Uterus (tissue), 4 donors: Measurements from ENCODE around the gene IRAK1. TPM values are rescaled to one million over a fixed set of nuclear protein-coding genes. Genes with fewer than 3 reads are reported as not detected.

ENCODE experiments used
- DNase-seq, 2 donors: peaks; one replicate each; pipeline ENCODE4 v3.0.0-alpha.2; 2019 to 2020
- H3K27ac ChIP-seq, 2 donors: fragments of 200-600 bp; sonication (generic); 1 replicate in 1 of 2; 2 replicates in 1 of 2; pipeline ENCODE4 v1.5.1; 2016 to 2018
- H3K27me3 ChIP-seq, 2 donors: fragments of 200-600 bp; sonication (generic); one replicate each; pipeline ENCODE4 v1.5.1; 2018 to 2019; ENCODE audit warnings: control low read depth in 1 of 2
- H3K36me3 ChIP-seq, 2 donors: fragments of 200-600 bp; sonication (generic); one replicate each; pipeline ENCODE4 v1.5.1; 2019; ENCODE audit warnings: control low read depth in 1 of 2
- H3K4me1 ChIP-seq, 2 donors: fragments of 200-600 bp; sonication (generic); one replicate each; pipeline ENCODE4 v1.5.1; 2018 to 2019; ENCODE audit warnings: control low read depth in 1 of 2
- H3K4me3 ChIP-seq, 2 donors: fragments of 200-600 bp; sonication (generic); 1 replicate in 1 of 2; 2 replicates in 1 of 2; pipeline ENCODE4 v1.5.1; 2018 to 2019; ENCODE audit warnings: mild to moderate bottlenecking in 1 of 2
- H3K9me3 ChIP-seq, 2 donors: fragments of 200-600 bp; sonication (generic); one replicate each; pipeline ENCODE4 v1.5.1; 2019; ENCODE audit warnings: control low read depth in 1 of 2
- CTCF ChIP-seq, 4 experiments: fragments of 200-600 bp in 2 of 4; fragments of 450-650 bp in 2 of 4; sonication (generic) in 2 of 4; IDR thresholded peaks; one replicate each; pipeline ENCODE4 v1.5.1; 2016 to 2019; ENCODE audit warnings: antibody characterized with exemption in 4 of 4, mild to moderate bottlenecking in 2 of 4, moderate library complexity in 1 of 4
- POLR2A ChIP-seq, 2 donors: fragments of 450-650 bp; IDR thresholded peaks; one replicate each; pipeline ENCODE4 v1.6.1; 2016; ENCODE audit warnings: antibody characterized with exemption in 2 of 2, mild to moderate bottlenecking in 1 of 2, moderate library complexity in 1 of 2
- intact Hi-C: fragments of 100-400 bp; cut with DNase I; formaldehyde crosslinking; loops from one replicate; pipeline ENCODE4 v1.15.1; 2023; ENCODE audit warnings: low total_unique reads
- total RNA-seq, 4 donors: library from RNA; depleted of rRNA in 3 of 4; stranded (reverse); fragments of >200 nt in 3 of 4; gene quantifications; one replicate each; pipeline versions ENCODE4 v1.1.0 to v1.2.4, GENCODE V29; 2014 to 2023
- donor health status: DM: yes; HTN: yes; CAD: no.

The IRAK1 gene
- total RNA-seq, 4 donors from 2014 or later, result 9.7 to 52.6 (median 35.8) TPM

GRCh38 chrX:154061801-154062200 is 42.1 kb upstream of the IRAK1 start:
- Histone ChIP-seq H3K4me3 (no peak overlapping the region), H3K9me3 (no peaks in the 10 kb centered on the region), H3K4me1 (peaks cover 0 to 8% of the 10 kb centered on the region in 2 donors), H3K27ac (peak overlapping the region in 1 of 2 donors; percentile 36), H3K36me3 (no peaks in the 10 kb centered on the region), H3K27me3 (no peaks in the 10 kb centered on the region)
- no peak for TF ChIP-seq POLR2A (IDR thresholded peaks at IDR 0.05)
- DNase-seq, result no peak
- intact Hi-C loops, result no loop called here

- Histone ChIP-seq H3K4me3 (no peak overlapping the region), H3K9me3 (no peaks in the 10 kb centered on the region), H3K27me3 (no peaks in the 10 kb centered on the region), H3K27ac (peak overlapping the region; percentile 1 to 2), H3K36me3 (no peaks in the 10 kb centered on the region), H3K4me1 (peaks cover 0 to 8% of the 10 kb centered on the region in 2 donors)
- no peak for DNase-seq
- no peak for TF ChIP-seq CTCF (IDR thresholded peaks at IDR 0.05)
- TF ChIP-seq POLR2A (IDR thresholded peaks at IDR 0.05), result no peak
- intact Hi-C loops, result no loop called here
These were observed 40.1 kb upstream of the IRAK1 start for GRCh38 chrX:154059729-154060245.

GRCh38 chrX:154059231-154059630 is 39.5 kb upstream of the IRAK1 start:
- H3K27ac ChIP-seq, result peak overlapping the region in 1 of 2 donors; percentile 2
- no peaks in the 10 kb centered on the region for H3K9me3 ChIP-seq
- TF ChIP-seq CTCF (IDR thresholded peaks at IDR 0.05) (no peak), POLR2A (IDR thresholded peaks at IDR 0.05) (no peak)
- intact Hi-C loops, result no loop called here
- H3K4me3 ChIP-seq, result no peak overlapping the region
- H3K27me3 ChIP-seq, result no peaks in the 10 kb centered on the region
- H3K4me1 ChIP-seq, result peaks cover 0 to 8% of the 10 kb centered on the region in 2 donors
- no peak for DNase-seq
- no peaks in the 10 kb centered on the region for H3K36me3 ChIP-seq

GRCh38 chrX:154058214-154058997 is 38.7 kb upstream of the IRAK1 start:
- no peak for DNase-seq
- TF ChIP-seq CTCF (IDR thresholded peaks at IDR 0.05) (no peak), POLR2A (IDR thresholded peaks at IDR 0.05) (no peak)
- H3K9me3 ChIP-seq, result no peaks in the 10 kb centered on the region
- no peaks in the 10 kb centered on the region for H3K27me3 ChIP-seq
- H3K4me1 ChIP-seq, result peaks cover 0 to 8% of the 10 kb centered on the region in 2 donors
- H3K27ac ChIP-seq, result no peak overlapping the region
- no peaks in the 10 kb centered on the region for H3K36me3 ChIP-seq
- H3K4me3 ChIP-seq, result no peak overlapping the region
- intact Hi-C loops, result no loop called here

- Histone ChIP-seq H3K9me3 (no peaks in the 10 kb centered on the region), H3K27me3 (no peaks in the 10 kb centered on the region), H3K4me1 (peaks cover 0 to 8% of the 10 kb centered on the region in 2 donors), H3K27ac (no peak overlapping the region), H3K36me3 (no peaks in the 10 kb centered on the region), H3K4me3 (no peak overlapping the region)
- TF ChIP-seq CTCF (IDR thresholded peaks at IDR 0.05), result no peak
- no peak for TF ChIP-seq POLR2A (IDR thresholded peaks at IDR 0.05)
- intact Hi-C loops, result no loop called here
- no peak for DNase-seq
These were observed 38.1 kb upstream of the IRAK1 start for GRCh38 chrX:154057791-154058190.
